ENCODE measurements around the gene ACAA1. TPM values are rescaled to one million over a fixed set of nuclear protein-coding genes. Genes with fewer than 3 reads are reported as not detected.

Gene ACAA1
- total RNA-seq, 4 donors from 2014 or later, result 123 to 324 (median 186) TPM

DNA sequence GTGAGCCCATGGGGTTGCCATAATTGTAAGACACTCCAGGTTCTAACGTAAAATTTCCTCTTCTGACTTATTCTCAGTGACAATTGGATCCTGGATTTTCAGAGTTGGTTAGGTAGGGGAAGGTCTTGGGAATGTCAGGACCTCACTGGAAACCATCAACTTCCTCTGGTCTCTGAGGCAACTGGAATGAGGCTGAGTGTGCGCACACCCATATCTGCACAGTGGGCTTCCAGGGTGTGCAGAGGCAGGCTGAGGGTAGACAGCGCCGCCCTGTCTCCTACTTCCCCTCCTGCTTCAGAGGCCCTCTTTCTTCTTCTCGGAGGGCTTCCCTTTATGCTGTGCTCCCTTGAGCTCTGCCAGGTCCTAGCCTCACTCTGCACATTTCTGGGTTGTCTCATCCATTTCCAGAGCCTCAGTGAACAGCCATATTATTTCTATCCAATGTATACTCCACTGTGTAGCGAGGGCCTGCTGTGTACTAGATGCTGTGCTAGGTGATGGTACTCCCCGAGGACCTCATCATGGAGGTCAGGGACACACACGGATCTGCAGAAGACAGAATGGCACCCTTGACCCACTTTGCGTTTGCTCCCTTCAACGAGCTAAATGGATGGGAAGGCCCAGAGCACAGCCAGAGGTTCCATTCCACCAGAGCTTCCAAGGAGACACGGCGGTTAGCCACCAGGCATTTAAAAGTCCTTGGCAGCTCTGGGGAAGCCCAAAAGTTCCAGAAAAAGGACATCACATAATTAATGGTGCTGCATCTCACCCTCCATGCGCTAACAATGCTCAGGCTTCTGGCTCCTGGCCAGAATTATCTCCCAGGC lies 18.3 kb downstream of the ACAA1 start:
- TF ChIP-seq CTCF (IDR thresholded peaks at IDR 0.05), result no peak
- no peak for TF ChIP-seq POLR2A (IDR thresholded peaks at IDR 0.05)
- Histone ChIP-seq H3K4me1 (peaks cover 0 to 4% (median 0%) of the 10 kb centered on the region in 4 donors), H3K27me3 (no peaks in the 10 kb centered on the region), H3K36me3 (peaks cover 0 to 42% (median 0%) of the 10 kb centered on the region in 3 donors), H3K27ac (no peak overlapping the region), H3K9me3 (no peaks in the 10 kb centered on the region), H3K4me3 (no peak overlapping the region)
- peak in 1 of 3 donors; percentile 34 for DNase-seq

- H3K9me3 ChIP-seq, result no peaks in the 10 kb centered on the region
- peaks cover 0 to 34% (median 0%) of the 10 kb centered on the region in 3 donors for H3K36me3 ChIP-seq
- TF ChIP-seq POLR2A (IDR thresholded peaks at IDR 0.05) (no peak), CTCF (IDR thresholded peaks at IDR 0.05) (peak; percentile 49 to 94 (median 82))
- H3K4me3 ChIP-seq, result no peak overlapping the region
- H3K4me1 ChIP-seq, result peaks cover 0 to 4% (median 0%) of the 10 kb centered on the region in 4 donors
- H3K27ac ChIP-seq, result no peak overlapping the region
- H3K27me3 ChIP-seq, result no peaks in the 10 kb centered on the region
- DNase-seq, result peak; percentile 64 to 88 (median 87)
These were observed 19.0 kb downstream of the ACAA1 start for GRCh38 chr3:38117748-38118420.

DNA sequence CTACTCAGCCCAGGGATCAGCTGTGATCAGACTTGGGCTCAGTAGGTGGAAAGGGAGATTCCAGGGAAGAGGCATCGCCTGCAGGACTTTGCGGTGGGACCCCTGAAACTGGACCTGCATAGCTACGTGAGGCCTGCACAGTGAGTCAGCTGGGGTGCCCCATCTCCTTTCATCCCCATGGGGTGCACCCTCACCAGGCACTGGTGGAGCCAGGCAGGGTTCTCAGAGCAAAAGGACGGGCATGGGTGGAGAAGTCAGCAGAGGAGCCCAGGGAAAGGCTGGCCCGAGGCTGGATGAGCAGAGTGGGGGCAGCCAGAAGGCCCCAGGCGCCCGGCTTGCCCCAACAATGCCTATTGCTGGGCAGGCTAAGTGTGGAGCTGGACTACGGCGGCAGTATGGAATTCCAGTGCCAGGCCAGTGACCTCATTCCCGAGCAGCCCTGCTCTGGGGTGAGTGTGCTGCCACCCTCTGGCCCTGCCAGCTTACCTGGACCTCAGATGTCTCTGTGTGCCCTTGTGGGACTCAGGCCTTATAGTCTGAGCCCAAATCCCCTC lies 19.7 kb downstream of the ACAA1 start:
- H3K27me3 ChIP-seq, result no peaks in the 10 kb centered on the region
- H3K36me3 ChIP-seq, result peaks cover 0 to 28% (median 0%) of the 10 kb centered on the region in 3 donors
- no peaks in the 10 kb centered on the region for H3K9me3 ChIP-seq
- H3K27ac ChIP-seq, result no peak overlapping the region
- peaks cover 0 to 4% (median 0%) of the 10 kb centered on the region in 4 donors for H3K4me1 ChIP-seq
- TF ChIP-seq CTCF (IDR thresholded peaks at IDR 0.05), result peak in 1 of 6 experiments; percentile 16
- no peak for TF ChIP-seq POLR2A (IDR thresholded peaks at IDR 0.05)
- DNase-seq, result peak in 2 of 3 donors; percentile 39 to 53
- no peak overlapping the region for H3K4me3 ChIP-seq

DNA sequence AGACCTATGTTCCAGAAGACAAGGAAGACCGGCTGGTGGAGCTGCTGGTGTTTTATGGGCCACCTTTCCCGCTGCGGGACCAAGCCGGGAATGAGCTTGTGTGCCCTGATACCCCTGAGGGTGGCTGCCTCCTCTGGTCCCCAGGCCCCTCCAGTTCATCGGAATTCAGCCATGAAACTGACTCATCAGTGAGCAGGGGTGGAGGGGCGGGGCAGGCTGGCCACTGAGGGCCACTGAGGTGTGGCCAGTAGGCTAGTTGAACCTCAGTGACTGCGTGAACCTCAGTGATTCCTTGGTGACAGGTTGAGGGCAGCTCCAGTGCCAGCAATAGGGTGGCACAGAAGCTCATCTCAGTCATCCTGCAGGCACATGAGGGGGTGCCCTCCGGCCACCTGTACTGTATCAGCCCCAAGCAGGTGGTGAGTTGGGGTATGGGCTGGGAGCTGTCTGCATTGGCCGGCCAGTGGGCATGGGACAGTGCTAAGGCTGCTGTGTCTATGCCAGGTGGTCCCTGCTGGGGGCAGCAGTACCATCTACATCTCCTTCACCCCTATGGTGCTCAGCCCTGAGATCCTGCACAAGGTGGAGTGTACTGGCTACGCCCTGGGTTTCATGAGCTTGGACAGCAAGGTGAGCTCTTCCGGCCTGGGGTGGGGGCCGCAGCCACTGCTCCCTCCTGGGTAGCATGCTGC lies 20.3 kb downstream of the ACAA1 start:
- Histone ChIP-seq H3K27me3 (no peaks in the 10 kb centered on the region), H3K36me3 (peaks cover 0 to 22% (median 0%) of the 10 kb centered on the region in 3 donors), H3K4me3 (no peak overlapping the region), H3K4me1 (peaks cover 0 to 4% (median 0%) of the 10 kb centered on the region in 4 donors), H3K9me3 (no peaks in the 10 kb centered on the region), H3K27ac (no peak overlapping the region)
- TF ChIP-seq CTCF (IDR thresholded peaks at IDR 0.05) (no peak), POLR2A (IDR thresholded peaks at IDR 0.05) (no peak)
- DNase-seq, result peak in 2 of 3 donors; percentile 52 to 64
